GM19468 (cell line): ENCODE measurements around the gene SCAMP4.

Source experiments
- ATAC-seq: cut with Tn5 transposase; IDR thresholded peaks from one replicate; pipeline ENCODE4 v1.9.1; 2021; ENCODE audit warnings: mild to moderate bottlenecking, moderate library complexity, moderate number of reproducible peaks; ENCODE audit not compliant: unreplicated experiment; ENCODE audit errors: extremely low read depth

Gene SCAMP4

GRCh38 chr19:1953441-1954094 lies 48.4 kb downstream of the SCAMP4 start:
- ATAC-seq: no peak

DNA sequence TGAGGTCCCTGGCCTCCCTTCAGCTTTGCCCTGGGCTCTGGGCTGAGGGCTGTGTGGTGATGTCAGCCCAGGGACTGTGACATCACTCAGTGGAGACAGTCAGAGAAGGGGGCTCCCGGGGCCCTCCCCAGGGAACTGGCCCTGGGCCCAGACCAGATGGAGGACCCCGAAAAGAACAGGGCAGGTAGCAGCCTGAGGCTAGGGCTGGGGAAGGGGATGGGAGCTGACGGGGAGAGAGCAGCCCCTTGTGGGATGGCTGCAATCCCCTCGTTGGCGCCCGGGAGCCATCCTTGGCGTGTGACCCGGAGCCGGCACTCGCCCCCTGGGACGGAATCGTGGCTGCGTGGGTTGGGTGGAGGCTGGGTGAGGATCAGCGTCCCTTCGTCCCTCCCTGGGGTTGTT lies 49.3 kb downstream of the SCAMP4 start:
- no peak for ATAC-seq

DNA sequence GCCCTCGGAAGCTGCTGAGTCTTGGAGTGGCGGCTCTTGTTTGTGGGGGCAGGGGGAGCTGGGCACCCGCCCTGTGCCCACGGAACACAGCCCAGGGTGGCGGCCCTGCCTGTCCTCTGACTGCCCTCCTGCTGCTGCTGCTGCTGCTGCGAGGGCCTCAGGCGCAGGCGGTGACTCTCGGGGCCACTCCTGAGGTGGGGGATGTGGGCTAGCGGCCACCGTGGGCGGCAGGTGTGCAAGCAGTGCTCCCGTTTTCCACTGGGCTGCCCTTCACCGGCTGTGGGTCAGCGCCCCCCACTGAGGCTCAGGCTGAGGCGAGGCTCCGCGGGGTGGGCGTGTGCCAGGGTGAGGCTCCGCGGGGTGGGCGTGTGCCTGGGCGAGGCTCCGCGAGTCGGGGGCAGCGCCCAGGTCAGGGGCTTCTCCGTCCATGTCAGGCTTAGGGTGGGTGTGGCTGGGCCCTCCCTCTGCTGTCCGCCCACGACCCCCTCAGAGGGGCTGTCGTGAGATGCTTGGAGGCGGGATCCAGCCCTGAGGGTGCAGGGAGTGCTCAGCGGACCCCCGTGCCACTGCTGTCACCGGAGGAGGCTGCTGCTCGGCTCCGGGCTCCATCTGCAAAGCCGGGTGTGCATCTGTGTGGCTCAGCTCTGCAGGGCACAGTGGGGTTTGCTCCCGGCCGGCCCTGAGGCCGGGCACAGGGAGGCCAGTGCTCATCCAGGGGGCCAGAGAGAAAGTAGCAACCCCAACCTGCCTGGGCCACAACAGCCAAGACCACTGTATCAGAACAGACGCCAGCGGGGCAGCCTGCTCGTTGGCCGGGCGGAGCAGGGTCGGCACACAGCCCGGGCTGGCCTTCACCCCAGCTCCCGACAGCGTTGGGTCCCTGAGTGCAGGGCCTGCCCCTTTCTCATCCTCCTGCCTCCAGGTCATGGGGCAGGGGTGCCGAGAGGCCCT lies 50.2 kb downstream of the SCAMP4 start:
- no peak for ATAC-seq

- no peak for ATAC-seq
Observed at GRCh38 chr19:1956122-1956494, 50.9 kb downstream of the SCAMP4 start.

DNA sequence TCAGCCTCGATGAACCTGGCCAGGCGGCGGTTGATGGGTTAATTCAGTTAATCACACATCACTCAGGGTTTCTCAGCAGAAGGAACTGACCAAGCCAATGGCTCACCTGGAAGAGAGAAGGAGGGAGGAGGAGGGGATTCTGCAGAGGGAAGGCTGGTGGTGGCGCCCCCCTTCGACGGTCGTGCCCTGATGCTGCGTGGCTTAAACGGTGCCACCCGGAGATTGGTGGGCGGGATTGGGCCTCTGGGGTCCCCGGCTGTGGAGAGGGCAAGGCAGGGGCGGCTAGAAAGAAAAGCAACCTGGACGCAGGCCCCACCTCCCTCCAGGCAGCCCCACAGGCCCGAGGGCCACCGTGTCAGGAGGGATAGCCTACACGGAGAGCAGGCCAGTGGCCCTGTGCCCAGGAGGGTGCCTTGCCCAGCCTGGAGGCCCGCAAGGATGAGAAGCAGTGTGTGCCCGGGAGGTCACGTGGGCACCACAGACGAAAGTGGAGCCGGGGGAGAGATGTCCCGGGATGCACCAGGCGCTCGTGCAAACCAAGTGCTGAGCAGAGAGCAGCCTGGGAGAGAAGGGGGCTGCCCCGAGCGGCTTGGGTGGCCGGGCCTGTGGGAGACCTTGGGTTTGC lies 51.8 kb downstream of the SCAMP4 start:
- no peak for ATAC-seq

- ATAC-seq: no peak
Observed at GRCh38 chr19:1957562-1958248, 52.5 kb downstream of the SCAMP4 start.

DNA sequence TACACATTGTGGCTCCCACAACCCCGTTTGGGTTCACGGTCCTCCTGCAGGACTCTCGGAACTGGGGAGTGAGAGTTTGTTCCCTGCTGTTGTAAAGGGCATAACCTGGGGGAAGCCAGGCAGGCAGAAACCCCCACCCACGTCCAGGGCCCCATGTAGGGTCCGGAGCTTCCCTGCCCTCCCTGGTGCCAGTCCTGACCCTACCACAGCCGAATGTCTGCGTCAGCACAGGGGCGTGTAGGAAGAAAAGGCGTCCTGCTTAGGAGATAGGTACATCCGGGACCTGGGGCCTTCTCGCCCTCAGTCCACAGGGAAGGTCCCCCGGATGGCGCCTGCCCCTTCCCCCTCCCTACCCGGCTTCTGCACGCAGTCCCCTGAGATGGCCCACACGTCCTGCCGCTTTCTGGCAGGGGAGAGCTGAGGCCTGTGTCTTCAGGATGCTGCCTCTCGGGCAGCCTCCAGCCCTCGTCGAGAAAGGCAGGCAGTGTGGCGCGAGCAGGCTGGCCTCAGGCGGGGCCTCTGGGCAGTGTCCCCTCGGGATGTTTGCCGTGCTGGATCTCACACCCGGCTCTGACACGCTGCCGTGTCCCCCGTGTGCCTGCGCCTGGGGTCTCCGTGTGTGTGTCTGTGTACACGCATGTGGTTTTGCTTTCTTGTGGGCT lies 54.9 kb downstream of the SCAMP4 start:
- ATAC-seq: no peak

DNA sequence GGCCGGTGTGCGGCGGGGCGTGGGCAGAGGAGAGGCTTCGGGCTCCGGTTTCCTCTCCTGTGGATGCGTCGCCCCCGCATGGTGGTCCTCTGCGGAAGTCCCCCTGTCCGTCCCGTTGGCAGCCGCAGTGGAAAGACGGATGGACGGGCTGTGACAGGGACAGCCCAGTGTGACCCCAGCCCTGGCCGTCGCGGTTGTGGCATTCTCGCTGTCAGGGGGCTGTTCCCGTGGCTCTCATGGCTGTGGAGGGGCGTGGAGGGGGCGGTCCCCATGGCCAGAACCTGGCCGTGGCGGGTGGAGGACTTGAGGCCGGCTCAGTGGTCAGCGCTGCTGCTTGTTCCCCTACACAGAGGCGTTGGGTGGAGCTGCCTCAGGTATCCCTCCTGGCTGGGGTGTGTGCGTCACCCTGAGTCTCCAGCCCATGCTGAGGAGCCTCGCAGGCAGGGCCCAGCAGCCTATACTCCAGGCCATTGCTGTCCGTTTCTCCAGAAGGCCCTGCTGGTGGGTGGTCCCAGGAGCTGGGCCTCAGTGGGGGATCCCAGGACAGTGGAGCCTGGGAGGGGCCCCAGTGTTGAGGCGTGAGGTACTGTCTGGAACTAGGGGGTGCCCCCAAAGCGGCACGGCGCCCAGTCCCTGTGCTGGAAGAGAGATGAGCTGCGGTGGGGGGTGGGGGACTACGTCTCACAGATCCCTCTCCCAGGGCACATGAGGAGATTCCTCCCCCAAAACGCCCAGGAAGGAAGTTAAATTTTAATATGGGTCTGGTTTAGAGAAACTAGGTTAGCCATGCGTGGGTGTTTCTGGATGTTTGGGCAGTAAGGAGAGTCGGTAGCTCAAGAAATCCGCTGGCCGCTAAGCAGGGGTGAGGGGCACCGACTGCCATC lies 56.0 kb downstream of the SCAMP4 start:
- no peak for ATAC-seq

DNA sequence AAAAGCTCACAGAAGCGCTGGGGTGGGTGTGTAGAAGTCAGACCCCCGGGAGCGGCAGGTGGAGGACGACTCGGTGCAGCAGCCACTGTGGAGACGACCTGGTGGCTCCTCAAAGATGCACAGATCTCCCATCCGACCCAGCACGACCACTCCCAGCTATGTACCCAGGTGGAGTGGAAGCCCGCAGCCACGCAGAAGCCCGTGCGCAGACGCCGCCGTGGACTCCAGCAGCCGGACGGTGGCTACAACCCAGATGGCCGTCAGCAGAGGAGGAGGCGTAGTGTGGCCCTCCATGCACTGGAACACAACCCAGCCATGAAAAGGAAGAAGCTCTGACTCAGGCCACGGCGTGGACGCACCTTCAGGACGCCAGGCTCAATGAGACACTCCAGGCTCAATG lies 57.5 kb downstream of the SCAMP4 start:
- no peak for ATAC-seq

GRCh38 chr19:1967087-1967608 lies 61.9 kb downstream of the SCAMP4 start:
- no peak for ATAC-seq

DNA sequence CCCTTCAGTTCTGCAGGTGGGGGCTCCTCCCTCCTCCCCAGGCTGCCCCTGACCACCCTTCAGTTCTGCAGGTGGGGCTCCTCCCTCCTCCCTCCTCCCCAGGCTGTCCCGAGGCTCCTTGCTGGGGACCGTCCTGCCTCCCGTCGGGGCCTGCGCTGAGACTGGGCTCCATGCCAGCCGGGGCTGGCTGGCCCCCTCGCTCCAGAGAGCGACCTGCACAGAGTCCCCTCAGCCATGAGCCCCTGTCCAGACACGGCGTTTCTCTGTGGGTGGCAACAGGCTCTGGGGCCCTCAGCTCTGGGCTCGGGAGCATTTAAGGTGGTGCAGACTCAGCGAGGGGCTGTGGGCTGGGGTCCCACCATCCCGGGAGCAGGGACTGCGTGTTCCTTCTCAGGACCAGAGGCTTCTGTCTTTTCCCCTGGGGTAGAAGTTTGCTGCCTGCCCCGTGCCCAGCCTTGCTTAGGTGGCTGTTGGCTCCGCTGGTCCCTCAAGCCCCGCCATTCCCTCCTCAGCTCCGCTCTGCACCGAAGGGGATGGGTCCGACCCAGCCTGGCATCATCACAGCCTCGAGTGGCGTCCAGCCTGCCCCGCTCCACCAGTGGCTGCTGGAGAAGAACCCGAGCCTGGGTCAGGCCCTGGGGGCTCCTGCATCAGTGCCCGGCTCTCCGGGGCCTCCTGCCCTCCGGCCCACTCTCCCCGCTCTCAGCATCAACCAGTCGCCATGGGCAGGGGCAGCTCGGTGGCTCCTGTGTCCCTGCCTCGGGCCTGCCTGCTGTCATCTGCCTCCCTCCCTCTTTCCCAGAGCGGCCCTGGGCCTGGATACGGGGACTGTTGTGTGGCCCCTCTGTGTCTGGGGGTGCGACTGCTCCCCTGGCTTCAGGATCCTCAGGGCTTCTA lies 63.3 kb downstream of the SCAMP4 start:
- ATAC-seq: no peak

GRCh38 chr19:1969176-1970002 lies 64.2 kb downstream of the SCAMP4 start:
- no peak for ATAC-seq

- no peak for ATAC-seq
Observed at GRCh38 chr19:1970003-1970805, 65.0 kb downstream of the SCAMP4 start.

- ATAC-seq: no peak
Observed at GRCh38 chr19:1970806-1971502, 65.8 kb downstream of the SCAMP4 start.

DNA sequence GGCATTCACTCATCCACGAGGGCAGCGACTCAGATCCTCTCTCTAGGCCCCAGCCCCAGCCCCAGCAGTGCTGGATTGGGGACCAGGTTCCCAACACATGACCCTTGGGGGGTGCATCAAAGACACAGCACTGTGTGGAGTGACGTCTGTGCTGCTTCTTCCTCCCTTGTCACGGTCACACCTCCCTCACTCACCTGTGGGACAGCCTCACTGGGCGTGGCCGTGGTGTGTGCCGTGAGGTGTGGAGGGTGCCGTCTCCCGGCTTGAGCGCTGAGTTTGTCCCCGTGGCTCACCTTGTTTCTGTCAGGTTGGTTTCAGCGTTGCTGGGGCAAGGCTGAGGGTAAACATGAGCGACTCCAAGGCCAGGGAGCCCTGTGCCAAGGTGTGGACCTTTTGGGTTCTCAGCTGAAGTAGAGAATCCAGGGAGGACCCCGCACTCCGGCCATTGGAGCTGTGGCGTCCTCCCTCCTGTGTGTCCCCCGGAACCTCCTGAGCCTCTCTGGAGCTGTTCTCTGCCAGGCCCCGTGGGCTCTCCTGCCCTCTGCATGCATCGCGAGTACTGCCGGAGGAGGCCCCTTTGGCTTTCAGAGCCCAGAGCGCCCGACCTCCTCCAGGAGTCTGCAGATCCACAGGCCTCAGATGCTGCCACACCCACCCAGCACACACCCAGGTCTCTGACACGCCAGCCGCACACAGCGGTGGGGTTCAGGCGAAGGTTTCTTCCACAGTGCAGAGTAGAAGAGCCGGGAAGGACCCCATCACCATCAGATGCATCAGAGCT lies 69.4 kb downstream of the SCAMP4 start:
- ATAC-seq: no peak
